GM21528 (cell line): Measurements from ENCODE around the gene MYOZ2.
"Not testable (repeated sequence)": the region's sequence is repeated elsewhere in the genome, so short reads cannot be mapped to it uniquely, and the experiment has no call there.

ENCODE experiments used
- ATAC-seq: cut with Tn5 transposase; IDR thresholded peaks from one replicate; pipeline ENCODE4 v1.9.1; 2021; ENCODE audit warnings: mild to moderate bottlenecking, moderate library complexity; ENCODE audit not compliant: unreplicated experiment, low FRiP score

Gene MYOZ2

GRCh38 chr4:119125931-119126330 lies 9.7 kb upstream of the MYOZ2 start:
- ATAC-seq: no peak

- ATAC-seq: no peak
Measured at GRCh38 chr4:119128148-119128547, 7.5 kb upstream of the MYOZ2 start.

- ATAC-seq: no peak
Measured at GRCh38 chr4:119130365-119131065, 5.1 kb upstream of the MYOZ2 start.

- no peak for ATAC-seq
Measured at GRCh38 chr4:119131164-119131563, 4.5 kb upstream of the MYOZ2 start.

- no peak for ATAC-seq
Measured at GRCh38 chr4:119132306-119132705, 3.3 kb upstream of the MYOZ2 start.

- ATAC-seq: no peak
Measured at GRCh38 chr4:119136546-119136945, 914 bp downstream of the MYOZ2 start.

- ATAC-seq: no peak
Measured at GRCh38 chr4:119138046-119138445, 2.4 kb downstream of the MYOZ2 start.

- no peak for ATAC-seq
Measured at GRCh38 chr4:119139311-119139710, 3.7 kb downstream of the MYOZ2 start.

GRCh38 chr4:119139822-119140252 lies 4.2 kb downstream of the MYOZ2 start:
- no peak for ATAC-seq

- ATAC-seq: not testable (repeated sequence)
Measured at GRCh38 chr4:119141283-119141682, 5.7 kb downstream of the MYOZ2 start.

- no peak for ATAC-seq
Measured at GRCh38 chr4:119142833-119143232, 7.2 kb downstream of the MYOZ2 start.

- not testable (repeated sequence) for ATAC-seq
Measured at GRCh38 chr4:119143341-119143740, 7.7 kb downstream of the MYOZ2 start.

GRCh38 chr4:119149110-119149509 lies 13.5 kb downstream of the MYOZ2 start:
- no peak for ATAC-seq

- no peak for ATAC-seq
Measured at GRCh38 chr4:119151161-119151560, 15.5 kb downstream of the MYOZ2 start.

GRCh38 chr4:119152741-119153140 lies 17.1 kb downstream of the MYOZ2 start:
- ATAC-seq: no peak

- ATAC-seq: no peak
Measured at GRCh38 chr4:119162174-119162573, 26.5 kb downstream of the MYOZ2 start.

GRCh38 chr4:119165767-119166166 lies 30.1 kb downstream of the MYOZ2 start:
- ATAC-seq: no peak

- ATAC-seq: no peak
Measured at GRCh38 chr4:119170195-119170594, 34.6 kb downstream of the MYOZ2 start.

GRCh38 chr4:119172223-119172622 lies 36.6 kb downstream of the MYOZ2 start:
- ATAC-seq: no peak

- not testable (repeated sequence) for ATAC-seq
Measured at GRCh38 chr4:119173729-119174361, 38.2 kb downstream of the MYOZ2 start.

GRCh38 chr4:119179011-119179410 lies 43.4 kb downstream of the MYOZ2 start:
- no peak for ATAC-seq

- ATAC-seq: no peak
Measured at GRCh38 chr4:119184128-119184527, 48.5 kb downstream of the MYOZ2 start.
